H9 (cell line): ENCODE measurements around the gene IL10RA. TPM values are rescaled to one million over a fixed set of nuclear protein-coding genes. Genes with fewer than 3 reads are reported as not detected.

Experiments used
- DNase-seq: peaks from one replicate; pipeline ENCODE4 v3.0.0-alpha.2; 2017
- H2AFZ ChIP-seq: one replicate; pipeline ENCODE4 v1.6.1; 2013; ENCODE audit warnings: mild to moderate bottlenecking, low read length, control low read depth, moderate library complexity
- H2AK5ac ChIP-seq: 2 replicates; pipeline ENCODE4 v1.6.1; 2013; ENCODE audit warnings: low read length, control low read depth, mixed read lengths; ENCODE audit not compliant: insufficient read length
- H2BK120ac ChIP-seq: one replicate; pipeline ENCODE4 v1.6.1; 2013; ENCODE audit warnings: low read depth, mild to moderate bottlenecking, low read length, control low read depth, inconsistent platforms; ENCODE audit not compliant: poor library complexity, severe bottlenecking
- H2BK12ac ChIP-seq: 2 replicates; pipeline ENCODE4 v1.6.1; 2013; ENCODE audit warnings: low read length, control low read depth, mixed read lengths, low read depth; ENCODE audit not compliant: insufficient read length
- H2BK15ac ChIP-seq: 2 replicates; pipeline ENCODE4 v1.6.1; 2013; ENCODE audit warnings: low read depth, low read length, control low read depth
- H2BK20ac ChIP-seq: one replicate; pipeline ENCODE4 v1.6.1; 2013; ENCODE audit warnings: low read depth, mild to moderate bottlenecking, low read length, control low read depth, inconsistent platforms; ENCODE audit not compliant: poor library complexity, severe bottlenecking
- H2BK5ac ChIP-seq: 2 replicates; pipeline ENCODE4 v1.6.1; 2013; ENCODE audit warnings: low read length, control low read depth, mixed read lengths; ENCODE audit not compliant: insufficient read length
- H3K14ac ChIP-seq: 2 replicates; pipeline ENCODE4 v1.6.1; 2013; ENCODE audit warnings: low read length, control low read depth; ENCODE audit not compliant: insufficient read depth
- H3K18ac ChIP-seq: 2 replicates; pipeline ENCODE4 v1.6.1; 2013; ENCODE audit warnings: low read depth, mild to moderate bottlenecking, mixed read lengths, low read length, control low read depth; ENCODE audit not compliant: insufficient read length
- H3K23ac ChIP-seq: 2 replicates; pipeline ENCODE4 v1.6.1; 2013; ENCODE audit warnings: low read length, control low read depth, mixed read lengths, low read depth; ENCODE audit not compliant: insufficient read length
- H3K23me2 ChIP-seq: 2 replicates; pipeline ENCODE4 v1.6.1; 2013; ENCODE audit warnings: low read depth, mild to moderate bottlenecking, mixed read lengths, low read length, control low read depth; ENCODE audit not compliant: insufficient read length, poor library complexity, severe bottlenecking
- H3K27ac ChIP-seq: 2 replicates; pipeline ENCODE4 v1.5.1; 2013; ENCODE audit warnings: low read length, control low read depth, mixed read lengths, low read depth; ENCODE audit not compliant: insufficient read length
- H3K27me3 ChIP-seq: 2 replicates; pipeline ENCODE4 v1.6.1; 2013; ENCODE audit warnings: low read length, control low read depth, inconsistent platforms; ENCODE audit not compliant: insufficient read depth
- H3K4ac ChIP-seq: 2 replicates; pipeline ENCODE4 v1.6.1; 2013; ENCODE audit warnings: low read depth, mild to moderate bottlenecking, control low read depth, inconsistent platforms, low read length, moderate library complexity
- H3K4me1 ChIP-seq: 2 replicates; pipeline ENCODE4 v1.6.1; 2013; ENCODE audit warnings: low read length, control low read depth, inconsistent platforms; ENCODE audit not compliant: insufficient read depth
- H3K4me2 ChIP-seq: 2 replicates; pipeline ENCODE4 v1.6.1; 2013; ENCODE audit warnings: low read length, control low read depth, mixed read lengths; ENCODE audit not compliant: insufficient read length, insufficient read depth
- H3K56ac ChIP-seq: 2 replicates; pipeline ENCODE4 v1.6.1; 2013; ENCODE audit warnings: low read depth, mild to moderate bottlenecking, mixed read lengths, low read length, control low read depth; ENCODE audit not compliant: insufficient read length
- H3K79me1 ChIP-seq: 2 replicates; pipeline ENCODE4 v1.6.1; 2013; ENCODE audit warnings: low read depth, mild to moderate bottlenecking, moderate library complexity, low read length, control low read depth, inconsistent platforms; ENCODE audit not compliant: insufficient read depth, poor library complexity, severe bottlenecking
- H3K79me2 ChIP-seq: 2 replicates; pipeline ENCODE4 v1.6.1; 2013; ENCODE audit warnings: low read length, control low read depth, inconsistent platforms; ENCODE audit not compliant: insufficient read depth
- H3K9ac ChIP-seq: 2 replicates; pipeline ENCODE4 v1.6.1; 2013; ENCODE audit warnings: low read length, control low read depth, mixed read lengths; ENCODE audit not compliant: insufficient read length; ENCODE audit errors: extremely low read depth
- H3K9me3 ChIP-seq: one replicate; pipeline ENCODE4 v1.6.1; 2013; ENCODE audit warnings: low read depth, low read length, inconsistent platforms; ENCODE audit not compliant: control insufficient read depth
- H3T11ph ChIP-seq: one replicate; pipeline ENCODE4 v1.6.1; 2013; ENCODE audit warnings: mild to moderate bottlenecking, low read length, control low read depth, inconsistent platforms
- H4K20me1 ChIP-seq: one replicate; pipeline ENCODE4 v1.6.1; 2013; ENCODE audit not compliant: control insufficient read depth, insufficient read length, insufficient read depth
- H4K5ac ChIP-seq: 2 replicates; pipeline ENCODE4 v1.6.1; 2013; ENCODE audit warnings: low read depth, mild to moderate bottlenecking, mixed read lengths, low read length, control low read depth; ENCODE audit not compliant: insufficient read length
- H4K8ac ChIP-seq: replicated peaks from 2 replicates; pipeline ENCODE4 v1.6.1; 2013; ENCODE audit warnings: low read length, control low read depth, mixed read lengths, low read depth; ENCODE audit not compliant: insufficient read length
- H4K91ac ChIP-seq: 2 replicates; pipeline ENCODE4 v1.6.1; 2013; ENCODE audit warnings: low read depth, mild to moderate bottlenecking, moderate library complexity, mixed read lengths, low read length, control low read depth; ENCODE audit not compliant: insufficient read length
- H3K27ac Mint-ChIP-seq, 3 experiments: 2 replicates in 2 of 3; 3 replicates in 1 of 3; pipeline ENCODE4 v1.8.0; 2020 to 2021; ENCODE audit warnings: mixed read lengths in 3 of 3, mild to moderate bottlenecking in 1 of 3, moderate library complexity in 1 of 3
- H3K27me3 Mint-ChIP-seq: 2 replicates; pipeline ENCODE4 v1.8.0; 2021; ENCODE audit warnings: low read depth, mild to moderate bottlenecking, moderate library complexity, mixed read lengths
- H3K36me3 Mint-ChIP-seq, 3 experiments: 2 replicates in 2 of 3; 3 replicates in 1 of 3; pipeline ENCODE4 v1.8.0; 2020 to 2021; ENCODE audit warnings: low read depth in 3 of 3, mixed read lengths in 3 of 3; ENCODE audit not compliant: insufficient read depth in 1 of 3
- H3K4me1 Mint-ChIP-seq, 2 experiments: 2 replicates each; pipeline ENCODE4 v1.8.0; 2020; ENCODE audit warnings: mixed read lengths in 2 of 2
- H3K4me3 Mint-ChIP-seq, 2 experiments: 2 replicates in 1 of 2; 3 replicates in 1 of 2; pipeline ENCODE4 v1.8.0; 2020 to 2021; ENCODE audit warnings: mild to moderate bottlenecking in 2 of 2, mixed read lengths in 2 of 2, moderate library complexity in 1 of 2
- H3K9me3 Mint-ChIP-seq, 2 experiments: 2 replicates in 1 of 2; 3 replicates in 1 of 2; pipeline ENCODE4 v1.8.0; 2020; ENCODE audit warnings: mild to moderate bottlenecking in 2 of 2, mixed read lengths in 2 of 2, moderate library complexity in 1 of 2
- WGBS: extraction: QIAGEN DNeasy Blood & Tissue Kit; methylation state at CpG from one replicate; pipeline ENCODE4 v1.1.7; 2013; ENCODE audit warnings: missing lambda C conversion rate, low lambda C conversion rate, mixed read lengths; ENCODE audit not compliant: insufficient read length; ENCODE audit errors: extremely low coverage; 5-methylcytosine and 5-hydroxymethylcytosine counted together
- total RNA-seq: library from RNA; stranded (reverse); gene quantifications from 2 replicates; pipeline ENCODE4 v1.2.1, GENCODE V29; 2021
- TF ChIP-seq, protein P1 (sequence below): fragments of 200-600 bp; sonication (generic); conservative IDR thresholded peaks from 3 replicates; pipeline ENCODE4 v1.8.0; 2021; ENCODE audit warnings: antibody characterized with exemption, mild to moderate bottlenecking

The IL10RA gene
- total RNA-seq, 1 experiment from 2014 or later = not detected

DNA sequence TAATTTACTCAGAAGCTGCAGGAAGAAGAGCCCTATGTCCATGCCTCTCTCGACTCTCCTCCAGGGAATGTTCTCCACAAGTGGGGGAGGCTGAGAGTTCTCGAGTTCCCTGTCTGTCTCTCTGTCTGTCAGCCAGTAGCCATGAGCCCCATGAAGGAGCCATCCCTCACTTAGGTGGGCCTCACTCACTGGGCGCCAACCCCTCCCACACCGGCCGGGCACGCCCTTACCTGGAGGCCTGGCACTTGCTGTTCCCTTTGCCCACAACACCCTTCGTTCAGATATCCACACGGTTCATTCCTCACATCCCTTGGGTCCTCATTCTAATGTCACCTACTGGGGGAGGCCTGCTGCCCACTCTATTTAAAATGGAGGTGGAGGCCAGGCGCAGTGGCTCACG lies 14.2 kb upstream of the IL10RA start:
- Histone ChIP-seq H3K14ac (no peak overlapping the region), H2BK20ac (no peak overlapping the region), H2BK120ac (no peak overlapping the region), H4K91ac (no peak overlapping the region), H3T11ph (no peak overlapping the region), H3K79me2 (no peaks in the 10 kb centered on the region), H3K27me3 (no peaks in the 10 kb centered on the region; the same call in 1 of the 2 replicates), H4K8ac (no peak overlapping the region), H3K27ac (no peak overlapping the region), H4K20me1 (no peaks in the 10 kb centered on the region), H4K5ac (no peak overlapping the region), H3K23ac (no peak overlapping the region), H3K56ac (no peak overlapping the region), H3K79me1 (no peaks in the 10 kb centered on the region), H2BK5ac (no peak overlapping the region), H2AFZ (no peak overlapping the region), H3K23me2 (no peaks in the 10 kb centered on the region), H3K4me2 (no peak overlapping the region), H3K4me1 (no peaks in the 10 kb centered on the region), H3K9me3 (no peaks in the 10 kb centered on the region), H3K4ac (no peak overlapping the region), H2BK15ac (no peak overlapping the region), H2AK5ac (no peak overlapping the region), H2BK12ac (peak overlapping the region; percentile 22), H3K9ac (no peak overlapping the region), H3K18ac (no peak overlapping the region)
- WGBS = no CpG with 5 or more reads among the region's 10 CpGs
- Mint-ChIP-seq H3K27me3 (peaks cover 7% of the 10 kb centered on the region), H3K9me3 (no peaks in the 10 kb centered on the region), H3K4me3 (no peak overlapping the region), H3K36me3 (no peaks in the 10 kb centered on the region), H3K4me1 (peaks cover 0 to 6% of the 10 kb centered on the region in 2 experiments; a peak in 2 of 4 replicates), H3K27ac (no peak overlapping the region)
- no peak for DNase-seq
- TF ChIP-seq, protein P1, sequence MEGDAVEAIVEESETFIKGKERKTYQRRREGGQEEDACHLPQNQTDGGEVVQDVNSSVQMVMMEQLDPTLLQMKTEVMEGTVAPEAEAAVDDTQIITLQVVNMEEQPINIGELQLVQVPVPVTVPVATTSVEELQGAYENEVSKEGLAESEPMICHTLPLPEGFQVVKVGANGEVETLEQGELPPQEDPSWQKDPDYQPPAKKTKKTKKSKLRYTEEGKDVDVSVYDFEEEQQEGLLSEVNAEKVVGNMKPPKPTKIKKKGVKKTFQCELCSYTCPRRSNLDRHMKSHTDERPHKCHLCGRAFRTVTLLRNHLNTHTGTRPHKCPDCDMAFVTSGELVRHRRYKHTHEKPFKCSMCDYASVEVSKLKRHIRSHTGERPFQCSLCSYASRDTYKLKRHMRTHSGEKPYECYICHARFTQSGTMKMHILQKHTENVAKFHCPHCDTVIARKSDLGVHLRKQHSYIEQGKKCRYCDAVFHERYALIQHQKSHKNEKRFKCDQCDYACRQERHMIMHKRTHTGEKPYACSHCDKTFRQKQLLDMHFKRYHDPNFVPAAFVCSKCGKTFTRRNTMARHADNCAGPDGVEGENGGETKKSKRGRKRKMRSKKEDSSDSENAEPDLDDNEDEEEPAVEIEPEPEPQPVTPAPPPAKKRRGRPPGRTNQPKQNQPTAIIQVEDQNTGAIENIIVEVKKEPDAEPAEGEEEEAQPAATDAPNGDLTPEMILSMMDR = no peak
